DOHH2 (cell line): ENCODE measurements around the gene KRTAP12-2.

Source experiments
- H3F3A ChIP-seq: fragments of 200-600 bp; sonication (generic), shearing (Covaris generic); 2 replicates; pipeline ENCODE4 v1.6.0; 2016; ENCODE audit warnings: antibody characterized with exemption, mild to moderate bottlenecking; ENCODE audit not compliant: control insufficient read depth, insufficient read depth
- H3K27ac ChIP-seq: fragments of 200-600 bp; sonication (generic); 2 replicates; pipeline ENCODE4 v1.5.1; 2014; ENCODE audit warnings: low read depth, mild to moderate bottlenecking, low read length, moderate library complexity
- H3K27me3 ChIP-seq: fragments of 200-600 bp; sonication (generic); 2 replicates; pipeline ENCODE4 v1.6.1; 2014; ENCODE audit warnings: mild to moderate bottlenecking, low read length, mixed read lengths; ENCODE audit not compliant: control insufficient read depth
- H3K36me3 ChIP-seq: fragments of 200-600 bp; sonication (generic); 2 replicates; pipeline ENCODE4 v1.6.1; 2014; ENCODE audit warnings: mild to moderate bottlenecking, low read length, moderate library complexity, mixed read lengths; ENCODE audit not compliant: control insufficient read depth
- H3K4me1 ChIP-seq: fragments of 200-600 bp; sonication (generic); 2 replicates; pipeline ENCODE4 v1.6.1; 2014; ENCODE audit warnings: mild to moderate bottlenecking, low read length, mixed read lengths; ENCODE audit not compliant: control insufficient read depth
- H3K4me2 ChIP-seq: fragments of 200-600 bp; sonication (generic); 2 replicates; pipeline ENCODE4 v1.6.0; 2014; ENCODE audit warnings: mild to moderate bottlenecking, low read length, moderate library complexity
- H3K4me3 ChIP-seq: fragments of 200-600 bp; sonication (generic); 2 replicates; pipeline ENCODE4 v1.5.1; 2014; ENCODE audit warnings: mild to moderate bottlenecking, low read length, mixed read lengths
- H3K79me2 ChIP-seq: fragments of 200-600 bp; sonication (generic); 2 replicates; pipeline ENCODE4 v1.6.1; 2014; ENCODE audit warnings: mild to moderate bottlenecking, low read length, mixed read lengths; ENCODE audit not compliant: control insufficient read depth
- H3K9me2 ChIP-seq: fragments of 200-600 bp; sonication (generic); replicated peaks from 2 replicates; pipeline ENCODE4 v1.6.1; 2014; ENCODE audit warnings: mild to moderate bottlenecking, low read length, mixed read lengths; ENCODE audit not compliant: control insufficient read depth
- H3K9me3 ChIP-seq: fragments of 200-600 bp; sonication (generic); 2 replicates; pipeline ENCODE4 v1.6.1; 2014; ENCODE audit warnings: antibody characterized with exemption, low read length, mixed read lengths; ENCODE audit not compliant: control insufficient read depth, insufficient read depth
- H4K20me1 ChIP-seq: fragments of 200-600 bp; sonication (generic); 2 replicates; pipeline ENCODE4 v1.6.0; 2014; ENCODE audit warnings: low read depth, mild to moderate bottlenecking, antibody characterized with exemption, low read length, moderate library complexity; ENCODE audit not compliant: control insufficient read depth, insufficient read depth
- EZH2phosphoT487 ChIP-seq: fragments of 200-600 bp; sonication (generic); IDR thresholded peaks from 2 replicates; pipeline ENCODE4 v1.6.1; 2017; ENCODE audit warnings: borderline replicate concordance, mild to moderate bottlenecking, antibody characterized with exemption, low read length, moderate library complexity, mixed read lengths
- TF ChIP-seq, protein P1 (sequence below): fragments of 200-600 bp; sonication (generic); IDR thresholded peaks from one replicate; pipeline ENCODE4 v1.5.1; 2014; ENCODE audit warnings: antibody characterized with exemption, mild to moderate bottlenecking, low read depth, low read length; ENCODE audit not compliant: poor library complexity, severe bottlenecking

The KRTAP12-2 gene

DNA sequence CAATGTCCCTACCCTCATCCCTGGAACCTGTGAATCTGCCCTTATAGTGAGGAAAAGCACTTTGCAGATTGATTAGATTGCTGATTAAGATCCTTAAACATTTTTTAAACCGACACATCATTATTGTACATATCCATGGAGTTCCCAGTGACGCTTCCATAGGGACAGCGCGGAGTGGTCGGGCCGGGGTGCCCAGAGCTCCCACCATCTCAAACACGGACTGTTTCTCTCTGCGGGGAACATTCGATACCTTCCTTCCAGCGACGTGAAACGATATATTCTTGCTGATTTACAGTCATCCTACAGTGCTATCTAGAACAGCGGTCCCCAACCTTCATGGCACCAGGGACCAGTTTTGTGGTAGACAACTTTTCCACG, 34.3 kb upstream of the KRTAP12-2 start:
- H3K27ac ChIP-seq, result no peak overlapping the region
- H3F3A ChIP-seq, result no peaks in the 10 kb centered on the region
- no peak overlapping the region for H3K4me3 ChIP-seq
- H3K9me2 ChIP-seq, result no peaks in the 10 kb centered on the region
- H3K27me3 ChIP-seq, result peaks cover 5% of the 10 kb centered on the region; the same call in 1 of the 2 replicates
- H3K4me2 ChIP-seq, result no peak overlapping the region
- H3K9me3 ChIP-seq, result peaks cover under 1% of the 10 kb centered on the region; the same call in 1 of the 2 replicates
- no peaks in the 10 kb centered on the region for H3K4me1 ChIP-seq
- H3K79me2 ChIP-seq, result no peaks in the 10 kb centered on the region
- no peak for TF ChIP-seq EZH2phosphoT487
- TF ChIP-seq, protein P1, sequence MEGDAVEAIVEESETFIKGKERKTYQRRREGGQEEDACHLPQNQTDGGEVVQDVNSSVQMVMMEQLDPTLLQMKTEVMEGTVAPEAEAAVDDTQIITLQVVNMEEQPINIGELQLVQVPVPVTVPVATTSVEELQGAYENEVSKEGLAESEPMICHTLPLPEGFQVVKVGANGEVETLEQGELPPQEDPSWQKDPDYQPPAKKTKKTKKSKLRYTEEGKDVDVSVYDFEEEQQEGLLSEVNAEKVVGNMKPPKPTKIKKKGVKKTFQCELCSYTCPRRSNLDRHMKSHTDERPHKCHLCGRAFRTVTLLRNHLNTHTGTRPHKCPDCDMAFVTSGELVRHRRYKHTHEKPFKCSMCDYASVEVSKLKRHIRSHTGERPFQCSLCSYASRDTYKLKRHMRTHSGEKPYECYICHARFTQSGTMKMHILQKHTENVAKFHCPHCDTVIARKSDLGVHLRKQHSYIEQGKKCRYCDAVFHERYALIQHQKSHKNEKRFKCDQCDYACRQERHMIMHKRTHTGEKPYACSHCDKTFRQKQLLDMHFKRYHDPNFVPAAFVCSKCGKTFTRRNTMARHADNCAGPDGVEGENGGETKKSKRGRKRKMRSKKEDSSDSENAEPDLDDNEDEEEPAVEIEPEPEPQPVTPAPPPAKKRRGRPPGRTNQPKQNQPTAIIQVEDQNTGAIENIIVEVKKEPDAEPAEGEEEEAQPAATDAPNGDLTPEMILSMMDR, result no peak
- H3K36me3 ChIP-seq, result no peaks in the 10 kb centered on the region
- H4K20me1 ChIP-seq, result no peaks in the 10 kb centered on the region

DNA sequence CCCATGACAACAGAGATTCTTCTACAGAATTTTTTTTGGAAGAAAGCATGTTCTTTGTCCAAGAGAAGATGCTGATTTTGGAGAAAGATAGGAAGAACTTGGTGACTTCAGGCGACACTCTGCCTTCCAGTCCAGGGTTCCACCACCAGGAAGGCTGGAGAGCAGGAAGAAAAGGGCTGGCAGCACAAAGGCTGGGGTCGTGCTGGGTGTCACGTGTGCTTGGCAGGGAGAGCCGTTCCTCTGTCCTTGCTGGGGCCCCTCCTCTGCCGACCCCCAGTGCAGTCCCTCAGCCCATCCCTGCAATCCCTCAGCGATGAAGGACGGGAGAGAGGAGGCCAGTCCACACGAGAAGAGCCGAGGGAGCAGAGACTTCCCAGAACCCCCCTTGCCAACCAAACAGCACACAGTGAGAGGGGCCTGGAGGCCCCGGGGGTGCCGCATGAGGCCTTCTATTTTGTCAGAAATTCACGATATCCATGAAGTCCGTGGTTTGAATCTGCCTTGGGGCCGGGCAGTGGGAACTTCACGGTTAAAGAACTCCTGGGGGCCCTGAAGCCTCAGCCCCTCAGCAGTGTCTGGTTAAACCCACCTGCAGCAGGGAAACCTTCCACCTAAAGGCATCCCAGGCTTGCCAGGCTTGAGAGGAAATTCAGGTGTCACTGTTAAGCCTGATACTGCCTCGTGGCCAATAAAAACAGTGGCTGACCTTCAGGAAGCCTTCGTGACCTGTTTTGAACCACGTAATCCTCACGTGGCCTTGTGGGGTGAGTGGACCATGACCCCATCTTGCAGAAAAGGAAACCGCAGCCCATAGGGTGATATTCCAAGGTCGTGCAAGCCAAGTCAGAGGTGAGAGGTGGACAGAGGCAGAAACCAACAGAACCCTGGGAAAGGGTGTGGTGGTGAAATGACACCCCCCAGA, 33.6 kb upstream of the KRTAP12-2 start:
- Histone ChIP-seq H3K4me3 (no peak overlapping the region), H3K27me3 (peaks cover 5% of the 10 kb centered on the region; the same call in 1 of the 2 replicates), H3K36me3 (no peaks in the 10 kb centered on the region), H3K9me3 (no peaks in the 10 kb centered on the region), H3K4me2 (no peak overlapping the region), H4K20me1 (no peaks in the 10 kb centered on the region), H3K9me2 (no peaks in the 10 kb centered on the region), H3K27ac (no peak overlapping the region), H3F3A (no peaks in the 10 kb centered on the region), H3K4me1 (no peaks in the 10 kb centered on the region), H3K79me2 (no peaks in the 10 kb centered on the region)
- no peak for TF ChIP-seq EZH2phosphoT487
- TF ChIP-seq, protein P1, result no peak

DNA sequence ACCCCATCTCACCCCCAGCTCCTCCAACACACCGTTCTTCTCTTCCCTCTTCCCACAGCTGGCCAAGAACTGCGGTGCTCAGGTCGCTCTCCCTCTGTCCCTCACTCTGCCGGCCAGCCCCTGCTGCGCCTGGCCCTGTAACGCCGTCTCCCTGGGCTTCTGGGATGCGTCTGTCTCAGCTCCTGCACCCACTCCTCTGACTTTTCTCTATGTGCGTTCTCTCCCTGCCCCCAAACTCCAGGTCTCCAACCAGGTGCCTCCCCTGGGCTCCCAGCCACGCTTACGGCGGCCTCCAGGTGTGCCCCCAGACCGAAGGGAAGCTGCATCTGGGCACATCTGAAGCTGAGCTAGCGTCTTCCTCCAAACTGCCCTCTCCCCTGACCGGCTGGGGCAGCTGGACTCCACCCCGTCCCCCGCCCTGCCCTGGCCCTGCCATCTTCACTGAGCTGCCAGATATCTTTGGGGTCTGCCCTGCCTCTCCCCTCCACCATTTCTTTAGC, 32.8 kb upstream of the KRTAP12-2 start:
- H3K79me2 ChIP-seq, result no peaks in the 10 kb centered on the region

More for the DNA sequence above, 32.8 kb upstream of the KRTAP12-2 start:
- H4K20me1 ChIP-seq, result no peaks in the 10 kb centered on the region
- no peaks in the 10 kb centered on the region for H3F3A ChIP-seq
- no peaks in the 10 kb centered on the region for H3K9me3 ChIP-seq
- no peaks in the 10 kb centered on the region for H3K36me3 ChIP-seq
- H3K4me2 ChIP-seq, result no peak overlapping the region
- H3K9me2 ChIP-seq, result no peaks in the 10 kb centered on the region
- no peak for TF ChIP-seq EZH2phosphoT487
- TF ChIP-seq, protein P1, result no peak
- H3K27me3 ChIP-seq, result peaks cover 5% of the 10 kb centered on the region; the same call in 1 of the 2 replicates
- H3K4me3 ChIP-seq, result no peak overlapping the region
- no peak overlapping the region for H3K27ac ChIP-seq
- no peaks in the 10 kb centered on the region for H3K4me1 ChIP-seq
